ENCODE measurements around the gene PRMT2. TPM values are rescaled to one million over a fixed set of nuclear protein-coding genes. Genes with fewer than 3 reads are reported as not detected.
A peak's percentile ranks its signal among the peaks of the same experiment; 100 is the strongest.
"Not testable (repeated sequence)": the region's sequence is repeated elsewhere in the genome, so short reads cannot be mapped to it uniquely, and the experiment has no call there.

The PRMT2 gene
- total RNA-seq, 4 donors from 2014 or later, result 102 to 113 (median 107) TPM

GRCh38 chr21:46665566-46665965 lies 30.1 kb downstream of the PRMT2 start:
- no peak overlapping the region for H3K4me3 ChIP-seq
- no peak for DNase-seq (ENCODE audit: low spot score in 2 of 2)
- no peak overlapping the region for H3K27ac ChIP-seq
- H3K36me3 ChIP-seq, result peaks cover 18% of the 10 kb centered on the region
- no peaks in the 10 kb centered on the region for H3K9me3 ChIP-seq
- 86% methylated on average over 3 of the region's 3 CpGs for WGBS
- H3K4me1 ChIP-seq, result peaks cover 32% of the 10 kb centered on the region
- H3K27me3 ChIP-seq, result no peaks in the 10 kb centered on the region
- no peak for TF ChIP-seq POLR2AphosphoS5 (IDR thresholded peaks at IDR 0.05)
- TF ChIP-seq POLR2A (IDR thresholded peaks at IDR 0.05), result no peak
- TF ChIP-seq EP300 (IDR thresholded peaks at IDR 0.05), result no peak
- TF ChIP-seq CTCF (IDR thresholded peaks at IDR 0.05), result no peak

GRCh38 chr21:46666941-46667740 lies 31.7 kb downstream of the PRMT2 start:
- H3K4me1 ChIP-seq, result peaks cover 25% of the 10 kb centered on the region
- H3K36me3 ChIP-seq, result peaks cover 18% of the 10 kb centered on the region
- H3K27ac ChIP-seq, result no peak overlapping the region
- TF ChIP-seq EP300 (IDR thresholded peaks at IDR 0.05) (no peak), POLR2A (IDR thresholded peaks at IDR 0.05) (no peak), POLR2AphosphoS5 (IDR thresholded peaks at IDR 0.05) (no peak), CTCF (IDR thresholded peaks at IDR 0.05) (no peak)
- H3K27me3 ChIP-seq, result no peaks in the 10 kb centered on the region
- H3K4me3 ChIP-seq, result peak overlapping the region; percentile 45
- no peaks in the 10 kb centered on the region for H3K9me3 ChIP-seq
- no peak for DNase-seq (ENCODE audit: low spot score in 2 of 2)
- WGBS, result 47% methylated on average over 6 of the region's 53 CpGs

- DNase-seq (ENCODE audit: low spot score in 2 of 2), result no peak
- Histone ChIP-seq H3K27me3 (no peaks in the 10 kb centered on the region), H3K4me1 (peaks cover 23% of the 10 kb centered on the region), H3K9me3 (no peaks in the 10 kb centered on the region), H3K4me3 (peak overlapping the region; percentile 45), H3K27ac (no peak overlapping the region), H3K36me3 (peaks cover 18% of the 10 kb centered on the region)
- 2% methylated on average over 38 of the region's 53 CpGs for WGBS
- no peak for TF ChIP-seq POLR2A (IDR thresholded peaks at IDR 0.05)
- TF ChIP-seq EP300 (IDR thresholded peaks at IDR 0.05), result no peak
- TF ChIP-seq CTCF (IDR thresholded peaks at IDR 0.05), result no peak
- no peak for TF ChIP-seq POLR2AphosphoS5 (IDR thresholded peaks at IDR 0.05)
Measured at GRCh38 chr21:46667741-46668380, 32.4 kb downstream of the PRMT2 start.

GRCh38 chr21:46668381-46668780 lies 32.9 kb downstream of the PRMT2 start:
- no peak for TF ChIP-seq POLR2AphosphoS5 (IDR thresholded peaks at IDR 0.05)
- DNase-seq (ENCODE audit: low spot score in 2 of 2), result no peak
- Histone ChIP-seq H3K36me3 (peaks cover 13% of the 10 kb centered on the region), H3K4me3 (peak overlapping the region; percentile 45), H3K9me3 (no peaks in the 10 kb centered on the region), H3K27ac (no peak overlapping the region), H3K27me3 (no peaks in the 10 kb centered on the region), H3K4me1 (peaks cover 18% of the 10 kb centered on the region)
- 52% methylated on average over 2 of the region's 2 CpGs for WGBS

GRCh38 chr21:46668904-46669303 lies 33.4 kb downstream of the PRMT2 start:
- Histone ChIP-seq H3K36me3 (peaks cover 11% of the 10 kb centered on the region), H3K4me1 (peaks cover 17% of the 10 kb centered on the region)
- H3K9me3 ChIP-seq; DNase-seq (ENCODE audit: low spot score in 2 of 2); H3K27me3 ChIP-seq; H3K27ac ChIP-seq; H3K4me3 ChIP-seq: not testable (repeated sequence)
- 100% methylated on average over 3 of the region's 5 CpGs for whole genome bisulfite sequencing

GRCh38 chr21:46674430-46675007 lies 39.0 kb downstream of the PRMT2 start:
- Histone ChIP-seq H3K27ac (no peak overlapping the region), H3K36me3 (no peaks in the 10 kb centered on the region), H3K9me3 (no peaks in the 10 kb centered on the region), H3K4me3 (no peak overlapping the region), H3K27me3 (no peaks in the 10 kb centered on the region), H3K4me1 (no peaks in the 10 kb centered on the region)
- 84% methylated on average over 9 of the region's 9 CpGs for WGBS
- no peak for TF ChIP-seq EP300 (IDR thresholded peaks at IDR 0.05)
- no peak for TF ChIP-seq POLR2A (IDR thresholded peaks at IDR 0.05)
- TF ChIP-seq CTCF (IDR thresholded peaks at IDR 0.05), result no peak
- no peak for TF ChIP-seq POLR2AphosphoS5 (IDR thresholded peaks at IDR 0.05)
- no peak for DNase-seq (ENCODE audit: low spot score in 2 of 2)
